ENCODE results near the gene EP400.

The EP400 gene

DNA sequence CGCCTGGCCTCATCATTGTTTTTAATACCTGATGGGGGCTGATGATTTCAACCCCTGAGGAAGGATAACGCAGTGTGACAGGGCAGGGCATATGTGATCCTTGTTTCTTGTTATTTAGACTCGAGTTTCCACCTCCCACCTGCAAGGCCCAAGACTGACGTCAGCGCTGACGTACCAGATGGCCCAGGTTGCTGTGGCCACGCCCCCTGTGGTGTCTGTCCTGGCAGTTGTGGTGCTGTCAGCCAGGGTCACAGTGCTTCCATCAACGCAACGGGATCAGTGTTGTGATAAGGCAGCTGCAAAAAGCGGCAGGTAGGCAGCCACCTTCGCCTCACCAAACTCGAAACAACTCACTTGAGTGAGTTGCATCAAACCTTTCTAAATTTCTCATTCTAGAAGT is 176.0 kb downstream of the EP400 start:
- no peak for DNase-seq

DNA sequence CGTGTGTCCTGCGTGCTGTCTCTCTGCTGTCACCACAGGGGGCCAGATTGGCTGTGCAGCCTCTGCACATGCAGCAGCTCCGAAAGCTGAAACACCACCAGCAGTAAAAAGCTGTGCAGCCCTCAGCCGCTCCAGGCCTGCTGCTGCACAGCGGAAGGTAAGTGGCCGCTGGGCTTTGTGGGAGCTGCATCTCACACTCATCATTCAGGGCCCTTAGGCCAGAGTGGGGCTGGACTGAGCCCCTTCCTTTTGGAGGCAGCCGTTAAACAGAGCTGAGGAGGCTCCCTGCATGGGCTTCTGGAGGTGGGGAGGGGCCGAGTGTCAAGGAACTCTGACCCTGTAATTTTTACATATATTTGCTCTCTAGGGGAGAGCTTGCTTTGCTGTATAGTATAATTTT is 177.3 kb downstream of the EP400 start:
- no peak for DNase-seq

DNA sequence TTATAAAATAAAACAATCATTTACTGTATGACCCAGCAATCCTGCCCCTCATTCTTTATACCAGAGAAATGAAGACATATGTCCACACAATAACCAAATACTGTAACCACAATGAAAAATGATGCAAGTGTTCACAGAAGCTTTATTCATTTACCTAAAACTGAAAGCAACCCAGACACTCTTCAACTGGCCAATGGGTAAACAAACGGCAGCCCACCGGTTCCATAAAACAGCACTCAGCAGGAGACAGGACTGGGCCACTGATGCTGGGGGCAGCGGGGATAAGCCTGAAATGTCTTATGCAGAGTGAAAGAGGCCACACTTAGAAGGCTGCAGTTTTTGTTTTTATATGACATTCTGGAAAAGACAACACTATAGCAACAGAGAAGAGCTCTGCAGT is 179.3 kb downstream of the EP400 start:
- no peak for DNase-seq

DNA sequence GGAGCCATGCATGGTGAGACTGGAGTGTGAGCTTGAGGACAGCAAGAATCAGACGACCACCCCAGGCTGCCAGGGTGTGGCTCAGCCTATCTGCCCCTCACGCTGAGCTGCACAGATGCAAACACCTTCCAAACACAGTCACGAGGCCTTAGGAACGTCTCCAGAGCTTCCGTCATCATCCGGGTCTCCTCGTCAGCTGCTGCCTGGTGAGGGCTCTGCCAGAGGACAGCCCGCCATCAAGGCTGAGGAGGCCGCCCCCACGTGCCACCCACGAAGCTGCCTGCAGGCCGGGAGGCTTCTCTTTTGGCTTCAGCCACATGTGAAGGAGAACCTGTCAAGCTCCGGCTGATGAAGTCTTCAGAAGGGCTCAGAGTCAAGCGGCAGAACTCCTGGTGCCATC is 180.9 kb downstream of the EP400 start:
- no peak for DNase-seq
